Fibroblast of the conjunctiva (primary cell): ENCODE results near the gene BICRAL.
A peak's percentile ranks its signal among the peaks of the same experiment; 100 is the strongest.
"Not testable (repeated sequence)": the region's sequence is repeated elsewhere in the genome, so short reads cannot be mapped to it uniquely, and the experiment has no call there.

Experiments
- DNase-seq: peaks from one replicate; pipeline ENCODE4 v3.0.0-alpha.2; 2010; ENCODE audit warnings: low read depth

The BICRAL gene

GRCh38 chr6:42898891-42899361, 117.1 kb downstream of the BICRAL start:
- peak; percentile 62 for DNase-seq

DNA sequence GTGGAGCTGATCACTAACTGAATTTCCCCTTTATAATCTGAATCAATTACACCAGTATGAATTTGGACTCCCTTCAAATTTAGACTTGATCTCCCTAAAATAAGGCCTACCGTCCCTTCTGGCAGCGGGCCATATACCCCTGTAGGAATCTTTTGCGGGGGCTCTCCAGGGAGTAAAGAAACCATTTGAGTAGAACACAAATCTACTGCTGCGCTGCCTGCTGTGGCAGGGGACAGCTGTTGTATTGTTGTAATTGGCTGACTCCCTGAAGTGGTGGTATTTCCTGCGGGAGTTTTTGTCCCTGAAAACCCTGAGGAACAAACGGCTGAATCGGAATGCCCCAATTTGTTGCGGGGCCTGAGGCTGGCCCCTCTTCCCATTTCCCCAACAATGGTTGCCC, 118.0 kb downstream of the BICRAL start:
- no peak for DNase-seq

DNA sequence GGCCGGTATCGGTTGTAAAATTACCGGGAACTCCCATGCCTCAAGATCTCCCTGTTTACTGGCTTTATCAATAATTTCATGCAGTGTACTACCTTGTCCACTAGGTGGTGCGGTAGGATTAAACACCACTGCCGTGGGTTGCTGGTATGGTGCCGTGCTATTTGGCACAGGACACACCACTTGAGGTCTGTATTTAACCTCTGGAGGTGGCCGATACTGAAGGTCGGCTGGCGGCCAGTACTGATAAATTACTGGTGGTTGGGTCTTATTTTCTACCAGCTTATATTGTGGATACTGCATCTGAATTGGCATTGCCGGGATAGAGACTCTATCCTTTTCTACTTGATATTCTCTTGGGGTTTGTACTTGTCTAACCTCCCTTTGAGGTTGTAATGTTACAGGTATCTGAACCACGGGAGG, 119.7 kb downstream of the BICRAL start:
- peak; percentile 83 for DNase-seq

- not testable (repeated sequence) for DNase-seq
Measured at GRCh38 chr6:42902429-42903263, 120.8 kb downstream of the BICRAL start.

DNA sequence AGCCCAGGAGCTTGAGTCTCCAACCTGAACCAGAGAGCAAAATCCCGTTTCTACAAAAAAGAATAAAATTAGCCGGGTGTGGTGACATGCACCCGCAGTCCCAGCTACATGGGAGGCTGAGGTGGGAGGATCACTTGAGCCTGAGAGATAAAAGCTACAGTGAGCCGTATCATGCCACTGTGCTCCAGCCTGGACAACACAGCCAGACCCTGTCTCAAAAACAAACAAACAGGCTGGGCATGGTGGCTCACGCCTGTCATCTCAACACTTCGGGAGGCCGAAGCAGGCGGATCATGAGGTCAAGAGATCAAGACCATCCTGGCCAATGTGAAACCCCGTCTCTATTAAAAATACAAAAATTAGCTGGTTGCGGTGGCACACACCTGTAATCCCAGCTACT, 122.6 kb downstream of the BICRAL start:
- no peak for DNase-seq

DNA sequence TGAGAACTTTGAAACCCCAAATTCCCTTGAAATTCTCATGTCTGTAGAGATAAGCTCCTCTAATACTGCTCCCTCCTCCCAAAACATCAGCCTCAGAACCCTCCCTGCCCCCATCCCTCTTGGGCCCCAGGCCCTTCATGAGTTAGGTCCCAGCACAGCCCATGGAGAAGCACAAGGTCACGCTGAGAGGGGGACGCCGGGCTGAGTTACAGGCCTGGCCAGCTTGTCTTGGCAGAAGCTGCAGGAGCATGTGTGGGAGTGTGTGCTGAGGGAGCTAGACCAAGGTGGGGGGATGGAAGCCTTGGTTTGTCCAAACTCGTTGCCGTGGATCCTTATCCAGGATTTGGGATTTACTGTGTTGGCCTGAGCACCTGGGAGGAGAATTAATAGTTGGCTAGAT, 125.5 kb downstream of the BICRAL start:
- no peak for DNase-seq

GRCh38 chr6:42909835-42910234, 128.0 kb downstream of the BICRAL start:
- DNase-seq = no peak

GRCh38 chr6:42911171-42912021, 129.5 kb downstream of the BICRAL start:
- DNase-seq = no peak

DNA sequence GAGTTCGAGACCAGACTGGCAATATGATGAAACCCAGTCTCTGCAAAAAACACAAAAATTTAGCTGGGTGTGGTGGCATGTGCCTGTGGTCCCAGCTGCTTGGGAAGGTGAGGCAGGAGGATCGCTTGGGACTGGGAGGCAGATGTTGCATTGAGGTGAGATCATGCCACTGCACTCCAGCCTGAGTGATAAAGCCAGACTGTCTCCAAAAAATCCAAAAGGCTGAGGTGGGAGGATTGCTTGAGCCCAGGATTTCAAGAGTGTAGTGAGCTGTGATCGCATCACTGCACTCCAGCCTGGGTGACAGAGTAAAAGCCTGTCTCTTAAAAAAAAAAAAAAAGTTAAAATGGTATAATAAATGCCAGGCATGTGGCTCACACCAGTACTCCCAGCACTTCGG, 132.7 kb downstream of the BICRAL start:
- DNase-seq = no peak

- DNase-seq = no peak
Measured at GRCh38 chr6:42915732-42916131, 133.9 kb downstream of the BICRAL start, which contains the start of gene PTCRA. Gene PTCRA, plus strand, starts transcription at chr6:42916053. Its CDS starts 17 bp downstream, at chr6:42916070.

DNA sequence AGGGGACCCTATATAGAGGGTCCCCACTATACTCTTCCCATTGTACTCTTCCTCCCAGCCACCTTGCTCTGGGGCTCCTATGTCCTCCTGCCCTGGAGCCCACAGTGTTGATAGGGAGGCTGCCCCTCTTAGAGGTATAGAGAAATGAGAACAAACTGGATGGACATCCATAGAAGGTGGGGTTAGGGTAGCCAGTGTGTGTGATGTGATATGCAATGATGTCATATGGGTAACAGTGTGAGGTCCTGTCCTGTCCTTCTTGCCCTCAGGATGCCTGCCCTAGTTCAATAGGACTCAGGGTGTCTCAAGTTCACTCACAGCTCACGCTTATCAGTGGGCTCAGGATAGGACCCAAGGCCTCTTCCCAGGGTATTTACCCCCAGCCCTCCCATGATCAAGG, 134.4 kb downstream of the BICRAL start:
- no peak for DNase-seq
